ENCODE data around the gene IQSEC1. TPM values are rescaled to one million over a fixed set of nuclear protein-coding genes. Genes with fewer than 3 reads are reported as not detected.

Gene IQSEC1
- total RNA-seq, 6 experiments from 2014 or later = 21.1 to 25.1 (median 21.9) TPM

GRCh38 chr3:12939137-12939536 lies 134.1 kb downstream of the IQSEC1 start:
- no peaks in the 10 kb centered on the region; the same call in 1 of the 2 replicates for H3K27me3 Mint-ChIP-seq (ENCODE audit: insufficient read depth)
- no peaks in the 10 kb centered on the region for H3K9me3 Mint-ChIP-seq
- no peak overlapping the region for H3K4me3 Mint-ChIP-seq
- peaks cover 12% of the 10 kb centered on the region for H3K4me1 Mint-ChIP-seq (ENCODE audit: low read depth)
- TF ChIP-seq CTCF (IDR thresholded peaks at IDR 0.05) = no peak
- no peaks in the 10 kb centered on the region for H3K36me3 Mint-ChIP-seq (ENCODE audit: low read depth)
- H3K27ac Mint-ChIP-seq = no peak overlapping the region
- no peak for DNase-seq

DNA sequence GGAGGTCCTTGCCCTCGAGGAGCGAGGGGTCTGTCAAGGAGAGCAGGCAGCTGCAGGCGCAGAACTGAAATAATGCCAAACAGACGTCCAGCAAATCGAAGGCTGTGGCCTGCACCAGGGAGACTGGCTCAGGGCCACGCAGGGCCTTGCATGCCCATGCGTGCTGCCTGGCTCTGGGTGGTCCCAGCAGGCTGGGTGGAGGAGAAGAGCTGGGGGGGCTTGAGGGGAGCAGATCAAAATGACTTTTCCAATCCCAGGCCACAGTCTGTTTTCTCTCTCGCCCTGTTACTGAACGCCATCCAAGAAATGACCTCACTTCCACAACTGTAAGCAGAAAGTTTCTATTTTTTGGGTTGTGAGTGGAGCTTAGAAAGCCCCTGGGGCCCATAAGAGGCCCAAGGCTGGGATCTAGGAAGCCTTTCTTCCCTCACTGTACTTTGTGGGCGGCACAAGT lies 134.9 kb downstream of the IQSEC1 start:
- Mint-ChIP-seq H3K4me1 (ENCODE audit: low read depth) (peaks cover 14% of the 10 kb centered on the region), H3K36me3 (ENCODE audit: low read depth) (no peaks in the 10 kb centered on the region), H3K27me3 (ENCODE audit: insufficient read depth) (no peaks in the 10 kb centered on the region; the same call in 1 of the 2 replicates), H3K9me3 (no peaks in the 10 kb centered on the region), H3K27ac (no peak overlapping the region), H3K4me3 (no peak overlapping the region)
- DNase-seq = no peak
- TF ChIP-seq CTCF (IDR thresholded peaks at IDR 0.05) = no peak

DNA sequence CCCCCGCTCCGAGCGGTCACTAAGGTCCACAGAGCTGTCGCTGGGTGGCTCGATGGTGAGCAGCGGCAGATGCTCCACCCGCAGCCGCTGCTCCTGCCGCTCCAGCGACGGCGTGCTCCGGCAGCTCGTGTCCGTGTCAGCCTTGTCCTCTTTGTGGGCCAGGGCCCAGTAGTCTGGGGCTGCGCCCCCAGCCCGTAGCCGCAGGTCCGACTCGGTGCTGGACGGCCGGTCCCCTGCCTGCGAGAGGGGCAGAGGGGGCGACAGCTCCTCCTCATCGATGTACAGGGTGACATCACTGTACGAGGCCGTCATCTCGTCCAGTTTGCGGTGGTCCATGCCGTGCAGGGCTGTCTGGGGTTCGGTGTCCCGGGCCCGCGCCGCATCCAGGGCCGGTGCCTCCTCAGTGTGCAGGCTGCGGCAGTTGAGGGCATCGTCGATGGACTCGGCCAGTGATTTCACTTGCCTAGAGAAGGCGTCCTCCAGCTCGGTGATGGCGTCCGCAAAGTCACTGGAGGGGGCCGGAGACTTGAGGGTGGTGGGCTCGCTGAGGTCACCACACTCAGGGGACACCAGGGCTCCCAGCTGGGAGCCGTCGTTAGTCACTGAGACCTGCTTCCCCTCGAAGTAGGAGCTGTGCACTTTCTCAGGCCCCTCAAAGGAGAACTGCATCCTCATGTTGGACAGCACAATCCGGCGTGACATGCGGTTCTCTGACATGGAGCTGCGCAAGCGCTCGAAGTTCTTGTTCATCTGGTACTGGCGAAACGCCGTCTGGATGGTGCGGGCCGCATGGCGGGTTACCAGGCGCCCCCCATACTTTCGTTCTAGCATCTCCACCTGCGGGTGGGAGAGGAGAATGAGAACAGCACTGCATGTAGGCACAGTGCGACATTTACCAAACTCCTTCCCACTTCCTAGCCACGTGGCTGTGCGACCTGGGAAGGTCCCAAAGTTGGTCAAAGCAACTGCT lies 137.1 kb downstream of the IQSEC1 start:
- H3K4me3 Mint-ChIP-seq = no peak overlapping the region

DNA sequence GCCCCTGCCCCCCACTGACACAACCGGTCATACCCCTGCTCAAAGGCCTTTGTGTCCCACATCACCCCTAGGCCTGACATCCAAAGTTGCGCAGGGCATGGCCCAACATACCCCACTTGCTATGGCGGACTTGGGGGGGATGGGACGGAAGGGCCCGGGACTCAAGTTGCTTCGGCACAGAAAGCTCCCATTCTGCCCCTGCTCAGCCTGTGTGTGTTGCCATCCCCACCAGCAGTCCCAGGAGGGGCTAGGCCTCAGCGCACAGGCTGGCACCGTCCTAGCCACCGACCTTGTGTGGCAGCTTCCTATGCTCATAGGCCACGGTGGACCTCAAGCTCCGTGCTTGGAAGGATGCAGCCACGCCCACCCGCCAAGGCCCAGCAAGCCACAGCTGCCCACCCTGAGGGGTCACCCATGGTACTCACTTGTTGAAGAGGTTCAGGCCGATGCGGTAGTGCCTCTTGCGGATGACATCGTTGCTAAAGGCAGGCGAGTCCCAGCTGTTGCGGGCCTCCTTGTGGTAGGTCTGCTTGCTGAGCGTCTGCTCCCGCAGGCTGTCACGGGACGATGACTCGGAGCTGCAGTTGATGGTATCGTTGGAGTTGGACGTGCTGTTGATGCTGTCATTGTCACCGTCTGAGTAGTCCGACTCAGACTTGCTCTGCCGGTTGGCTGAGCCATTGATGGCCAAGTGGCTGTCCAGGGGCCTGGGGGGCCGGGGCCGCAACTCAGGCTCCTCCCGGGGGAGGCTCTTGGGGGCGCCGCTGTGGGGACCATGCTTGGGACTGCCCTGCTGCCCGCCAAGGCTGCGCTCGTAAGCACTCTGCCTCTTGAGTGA lies 138.0 kb downstream of the IQSEC1 start:
- Mint-ChIP-seq H3K27me3 (ENCODE audit: insufficient read depth) (no peaks in the 10 kb centered on the region; the same call in 1 of the 2 replicates), H3K4me1 (ENCODE audit: low read depth) (peaks cover 14% of the 10 kb centered on the region), H3K9me3 (no peaks in the 10 kb centered on the region), H3K36me3 (ENCODE audit: low read depth) (no peaks in the 10 kb centered on the region), H3K4me3 (no peak overlapping the region; the same call in 1 of the 2 replicates), H3K27ac (peak overlapping the region; percentile 80; the same call in 1 of the 2 replicates)
- 0 out of 2 replicates have a peak, but pooled peaks have one; percentile 11 for TF ChIP-seq CTCF (IDR thresholded peaks at IDR 0.05)
- no peak for DNase-seq

More for the DNA sequence above, 137.1 kb downstream of the IQSEC1 start:
- no peak for TF ChIP-seq CTCF (IDR thresholded peaks at IDR 0.05)
- no peaks in the 10 kb centered on the region for H3K36me3 Mint-ChIP-seq (ENCODE audit: low read depth)
- no peak for DNase-seq
- no peaks in the 10 kb centered on the region; the same call in 1 of the 2 replicates for H3K27me3 Mint-ChIP-seq (ENCODE audit: insufficient read depth)
- peaks cover 14% of the 10 kb centered on the region for H3K4me1 Mint-ChIP-seq (ENCODE audit: low read depth)
- no peaks in the 10 kb centered on the region for H3K9me3 Mint-ChIP-seq
- no peak overlapping the region for H3K27ac Mint-ChIP-seq

- TF ChIP-seq CTCF (IDR thresholded peaks at IDR 0.05) = no peak
- H3K9me3 Mint-ChIP-seq = no peaks in the 10 kb centered on the region
- H3K27ac Mint-ChIP-seq = peak overlapping the region; percentile 80
- H3K4me3 Mint-ChIP-seq = no peak overlapping the region; the same call in 1 of the 2 replicates
- no peaks in the 10 kb centered on the region for H3K36me3 Mint-ChIP-seq (ENCODE audit: low read depth)
- peaks cover 14% of the 10 kb centered on the region for H3K4me1 Mint-ChIP-seq (ENCODE audit: low read depth)
- DNase-seq = peak; percentile 51
- no peaks in the 10 kb centered on the region; the same call in 1 of the 2 replicates for H3K27me3 Mint-ChIP-seq (ENCODE audit: insufficient read depth)
Measured at GRCh38 chr3:12934431-12934830, 138.8 kb downstream of the IQSEC1 start.

Measured in HFFc6 (cell line).